T-helper 22 cell (primary cell): ENCODE measurements around the gene ANKFY1.
A peak's percentile ranks its signal among the peaks of the same experiment; 100 is the strongest.
"Not testable (repeated sequence)": the region's sequence is repeated elsewhere in the genome, so short reads cannot be mapped to it uniquely, and the experiment has no call there.

Experiments used
- DNase-seq: peaks from one replicate; pipeline ENCODE4 v3.0.0-alpha.2; 2020; ENCODE audit warnings: low read depth

Gene ANKFY1

DNA sequence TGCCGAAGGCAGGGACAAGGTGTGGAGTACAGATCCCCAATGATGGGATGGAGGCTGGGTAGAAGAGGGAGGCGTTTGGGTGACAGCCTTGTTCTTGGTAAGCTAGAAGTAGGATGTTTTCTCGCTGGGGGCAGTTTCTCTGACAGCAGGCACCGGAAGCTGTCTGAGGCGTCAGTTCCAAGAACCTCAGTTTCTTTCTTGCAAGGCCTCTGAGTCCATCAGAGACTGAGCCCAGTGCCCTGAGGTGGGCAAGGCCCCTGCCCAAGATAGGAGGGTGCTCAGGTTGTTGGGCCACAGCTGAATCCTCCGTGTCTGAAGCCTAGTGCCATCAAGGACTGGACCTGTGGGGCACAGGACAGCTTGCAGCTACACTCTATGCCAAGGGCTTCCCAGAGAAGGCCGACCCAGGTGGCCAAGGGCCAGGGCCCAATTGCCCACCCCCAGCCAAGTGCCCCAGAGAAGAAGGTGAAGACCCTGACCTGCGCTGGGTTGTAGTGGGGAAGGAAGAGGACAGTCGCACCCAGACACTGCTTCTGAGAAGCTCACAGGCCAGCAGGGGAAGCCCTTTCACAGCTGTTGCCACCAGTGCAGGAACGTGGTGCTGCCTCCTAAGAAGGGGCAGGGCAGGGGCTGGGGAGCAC lies 107.7 kb downstream of the ANKFY1 start:
- no peak for DNase-seq

DNA sequence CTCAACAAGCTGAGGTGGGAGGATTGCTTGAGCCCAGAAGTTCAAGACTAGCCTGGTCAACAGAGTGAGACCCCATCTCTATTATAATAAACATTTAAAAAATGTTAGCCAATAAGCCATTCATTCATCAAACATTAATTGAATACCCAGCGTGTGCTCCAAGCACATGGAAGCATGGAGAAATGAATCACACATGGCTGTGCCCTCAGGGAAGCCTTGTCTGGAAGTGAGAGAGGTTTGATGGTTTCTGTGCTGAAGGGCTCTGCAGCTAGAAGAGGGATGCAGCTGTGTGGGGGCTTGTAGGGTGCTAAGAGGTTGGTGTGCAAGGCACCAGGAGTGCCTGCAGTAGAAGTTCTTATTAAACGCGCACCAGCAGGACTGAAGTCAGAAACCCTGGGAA lies 109.6 kb downstream of the ANKFY1 start:
- no peak for DNase-seq

DNA sequence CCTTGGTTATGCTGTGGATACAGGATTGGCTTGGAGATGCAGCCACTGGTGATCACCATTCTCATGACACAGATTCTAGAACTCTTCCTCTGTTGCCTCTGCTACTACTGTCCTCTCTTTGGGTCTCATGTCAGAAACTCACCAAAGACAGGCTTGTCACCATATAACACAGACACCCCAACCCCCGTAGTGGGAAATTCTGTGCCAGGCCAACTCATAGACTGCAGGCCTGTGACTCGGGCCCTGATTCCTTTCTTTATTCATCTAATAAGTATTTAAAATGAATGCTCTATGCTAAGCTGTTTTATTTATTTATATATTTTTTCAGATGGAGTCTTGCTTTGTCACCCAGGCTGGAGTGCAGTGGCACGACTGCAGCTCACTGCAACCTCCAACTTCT lies 111.3 kb downstream of the ANKFY1 start:
- no peak for DNase-seq

DNA sequence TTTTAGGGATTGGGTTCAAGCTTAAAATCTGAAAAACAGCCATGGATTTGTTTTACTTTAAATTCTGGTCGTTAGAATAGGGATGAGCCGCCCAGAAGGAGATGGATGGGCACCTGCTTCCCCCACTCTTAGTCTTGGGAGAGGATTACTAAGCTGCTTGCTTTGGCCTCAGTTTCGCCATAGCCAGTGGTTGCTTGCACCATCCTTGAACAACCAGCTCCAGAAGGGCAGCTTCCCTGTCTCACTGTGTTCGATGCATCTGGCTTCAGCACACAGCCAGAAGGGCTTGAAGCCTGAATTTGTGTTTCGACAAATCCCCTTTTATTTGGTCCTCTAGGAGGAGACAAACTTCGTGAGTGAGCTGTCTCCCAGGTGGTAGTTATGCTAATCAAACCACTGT lies 113.7 kb downstream of the ANKFY1 start:
- DNase-seq, result no peak

DNA sequence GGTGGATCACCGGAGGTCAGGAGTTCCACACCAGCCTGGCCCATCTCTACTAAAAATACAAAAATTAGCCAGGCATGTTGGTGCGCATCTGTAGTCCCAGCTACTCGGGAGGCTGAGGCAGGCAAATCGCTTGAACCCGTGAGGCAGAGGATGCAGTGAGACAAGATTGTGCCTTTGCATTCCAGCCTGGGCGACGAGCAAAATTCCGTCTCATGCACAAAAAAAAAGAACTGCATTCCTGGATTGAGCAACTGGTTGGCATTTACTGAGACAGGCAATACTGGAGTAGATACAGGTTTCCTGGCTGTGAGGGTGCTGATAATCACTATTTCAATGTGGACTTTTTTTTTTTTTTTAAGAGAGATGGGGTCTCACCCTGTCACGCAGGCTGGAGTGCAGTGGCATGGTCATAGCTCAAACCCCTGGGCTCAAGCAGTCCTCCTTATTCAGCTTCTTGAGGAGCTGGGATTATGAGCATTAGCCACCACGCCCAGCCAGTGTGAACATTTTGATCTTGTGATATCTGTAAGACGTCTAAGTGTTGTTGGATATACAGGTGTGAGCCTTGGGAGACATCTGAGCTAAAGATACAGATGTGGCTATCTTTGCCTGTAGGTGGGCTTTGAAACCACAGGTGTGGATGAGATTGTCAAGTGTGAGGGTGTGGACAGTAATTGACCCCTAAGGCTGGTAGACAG lies 115.0 kb downstream of the ANKFY1 start:
- DNase-seq, result no peak

DNA sequence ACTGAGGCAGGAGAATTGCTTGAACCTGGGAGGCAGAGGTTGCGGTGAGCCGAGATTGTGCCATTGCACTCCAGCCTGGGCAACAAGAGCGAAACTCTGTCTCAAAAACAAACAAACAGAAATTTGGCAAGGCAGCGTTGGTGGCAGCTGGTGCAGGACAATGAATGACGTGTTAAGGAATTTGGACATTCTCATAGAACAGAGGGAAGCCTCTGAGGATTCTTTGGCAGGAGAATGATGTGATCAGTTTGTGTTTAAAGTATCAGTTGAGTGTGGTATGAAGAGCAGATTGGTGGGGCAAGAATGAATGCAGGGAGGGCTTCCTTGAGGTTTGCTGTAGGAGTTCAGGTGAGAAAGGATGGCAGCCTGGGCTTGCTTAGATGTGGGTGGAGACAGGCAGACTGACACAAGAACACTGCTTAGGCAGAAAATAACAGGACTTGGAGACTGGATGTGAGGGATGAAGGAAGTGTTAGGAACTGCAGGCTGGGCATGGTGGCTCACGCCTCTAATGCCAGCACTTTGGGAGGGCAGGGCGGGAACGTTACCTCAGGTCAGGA lies 115.9 kb downstream of the ANKFY1 start:
- no peak for DNase-seq

DNA sequence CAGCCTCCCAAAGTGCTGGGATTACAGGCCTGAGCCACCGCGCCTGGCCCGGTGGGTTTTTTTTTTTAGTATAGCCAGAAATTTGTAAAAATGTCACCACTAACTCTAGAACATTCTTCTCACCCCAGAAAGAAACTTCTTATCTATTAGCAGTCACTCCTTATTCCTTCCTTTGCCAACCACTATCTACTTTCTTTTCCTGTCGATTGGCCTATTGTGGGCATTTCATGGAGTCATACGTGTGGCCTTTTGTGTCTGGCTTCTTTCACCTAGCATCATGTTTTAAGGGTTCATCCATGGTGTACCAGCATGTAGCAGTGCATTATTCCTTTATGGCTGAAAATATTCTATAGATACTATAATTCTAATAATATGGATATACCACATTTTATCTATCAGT lies 117.1 kb downstream of the ANKFY1 start:
- DNase-seq, result no peak

DNA sequence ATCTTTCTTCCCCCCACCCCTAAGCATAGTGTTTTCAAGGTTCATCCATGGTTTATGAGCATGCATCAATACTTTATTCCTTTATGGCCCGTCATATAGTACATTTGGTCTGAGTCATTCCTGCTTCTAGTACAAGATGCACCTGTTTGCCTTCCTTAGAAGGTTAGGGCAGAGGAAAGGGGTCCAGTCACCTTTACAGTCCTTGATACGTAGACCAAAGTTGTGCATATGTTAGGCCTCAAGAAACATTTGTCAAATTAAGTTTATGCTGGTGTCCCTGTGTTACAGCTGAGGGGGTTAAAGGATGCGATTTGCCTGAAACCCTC lies 119.4 kb downstream of the ANKFY1 start:
- no peak for DNase-seq

DNA sequence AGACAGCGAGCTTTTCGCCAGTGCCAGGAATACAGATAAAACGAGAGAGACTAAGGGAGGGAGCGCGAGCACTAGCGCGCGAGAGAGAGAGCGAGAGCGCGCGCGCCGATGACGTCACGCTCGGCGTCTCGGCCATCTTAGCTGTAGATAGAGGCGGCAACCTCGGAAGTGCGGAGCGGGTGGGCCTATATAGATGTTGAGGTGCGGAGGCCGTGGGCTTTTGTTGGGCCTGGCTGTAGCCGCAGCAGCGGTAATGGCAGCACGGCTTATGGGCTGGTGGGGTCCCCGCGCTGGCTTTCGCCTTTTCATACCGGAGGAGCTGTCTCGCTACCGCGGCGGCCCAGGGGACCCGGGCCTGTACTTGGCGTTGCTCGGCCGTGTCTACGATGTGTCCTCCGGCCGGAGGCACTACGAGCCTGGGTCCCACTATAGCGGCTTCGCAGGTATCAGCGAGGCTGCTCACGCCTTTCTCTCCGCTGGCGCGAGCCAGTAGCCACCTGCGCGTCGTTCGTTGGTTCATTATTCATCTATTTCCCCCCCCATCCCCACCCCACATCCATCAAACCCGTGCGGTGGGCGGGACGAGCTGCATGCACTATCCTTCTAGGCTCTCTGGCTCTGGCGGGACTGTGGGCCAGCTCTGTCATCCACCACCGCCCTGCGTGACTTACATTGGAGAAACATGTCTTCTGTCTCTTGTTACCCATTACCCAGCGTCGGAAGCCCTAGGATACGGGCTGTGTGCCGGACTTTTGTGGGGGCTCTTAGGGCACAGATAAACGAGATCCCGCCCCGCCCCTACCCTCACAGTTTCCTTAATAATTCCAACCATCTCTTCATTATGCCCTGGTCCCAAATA lies 120.0 kb downstream of the ANKFY1 start:
- peak; percentile 86 for DNase-seq

DNA sequence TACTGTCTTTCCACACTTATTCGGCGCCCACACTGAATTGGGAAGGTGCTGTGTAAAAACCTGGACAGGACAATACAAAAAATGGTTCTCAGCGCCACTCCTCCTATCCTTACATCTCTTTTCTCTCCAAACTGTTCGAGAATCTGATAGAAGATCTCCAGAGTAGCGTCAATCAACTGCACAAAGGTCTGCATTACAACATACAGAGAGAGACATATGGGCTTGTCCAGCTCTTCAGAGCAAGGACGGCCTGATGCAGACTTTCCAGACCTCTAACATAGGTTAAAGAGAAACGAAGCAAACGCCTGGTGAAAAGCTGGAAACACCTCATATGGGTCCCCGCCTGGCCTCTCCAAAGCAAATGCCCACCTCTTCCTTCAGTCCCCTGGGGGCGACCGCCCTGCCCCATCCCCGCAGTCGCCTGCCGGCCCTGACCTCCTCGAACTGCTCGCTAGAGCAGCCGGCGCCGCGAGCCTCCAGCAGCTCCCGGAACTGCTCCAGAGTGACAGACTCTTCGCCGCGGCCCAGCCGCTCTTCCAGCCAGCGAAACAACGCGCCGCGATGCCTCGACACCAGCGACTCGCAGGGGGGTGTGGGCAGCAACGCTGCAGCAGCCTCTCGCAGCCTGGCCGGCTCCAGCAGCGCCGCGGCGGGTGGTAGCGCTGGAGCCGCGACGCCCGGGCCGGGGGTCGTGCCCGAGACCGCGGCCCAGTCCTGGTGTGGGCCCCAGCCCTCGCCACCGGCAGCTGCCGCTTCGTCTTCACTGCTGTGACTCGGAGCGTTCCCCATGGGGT lies 121.5 kb downstream of the ANKFY1 start:
- DNase-seq, result no peak

DNA sequence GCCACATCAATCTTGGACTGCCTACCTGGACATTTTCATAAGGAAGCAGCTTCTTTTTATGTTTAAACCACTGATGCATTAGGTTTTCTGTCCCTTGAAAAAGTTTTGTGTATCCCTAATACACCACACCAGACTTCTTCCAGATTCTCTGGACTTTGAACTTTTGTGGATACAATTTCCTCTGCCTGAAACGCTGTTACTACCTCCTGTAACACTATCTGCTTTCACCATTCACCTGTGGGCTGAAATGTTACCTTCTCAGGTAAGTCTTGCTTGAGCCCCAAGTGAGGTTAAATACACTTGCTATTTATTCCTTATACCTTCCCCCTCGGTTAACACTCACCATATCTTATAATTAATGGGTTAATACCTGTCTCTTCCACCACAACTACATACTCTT lies 123.7 kb downstream of the ANKFY1 start:
- DNase-seq, result no peak

DNA sequence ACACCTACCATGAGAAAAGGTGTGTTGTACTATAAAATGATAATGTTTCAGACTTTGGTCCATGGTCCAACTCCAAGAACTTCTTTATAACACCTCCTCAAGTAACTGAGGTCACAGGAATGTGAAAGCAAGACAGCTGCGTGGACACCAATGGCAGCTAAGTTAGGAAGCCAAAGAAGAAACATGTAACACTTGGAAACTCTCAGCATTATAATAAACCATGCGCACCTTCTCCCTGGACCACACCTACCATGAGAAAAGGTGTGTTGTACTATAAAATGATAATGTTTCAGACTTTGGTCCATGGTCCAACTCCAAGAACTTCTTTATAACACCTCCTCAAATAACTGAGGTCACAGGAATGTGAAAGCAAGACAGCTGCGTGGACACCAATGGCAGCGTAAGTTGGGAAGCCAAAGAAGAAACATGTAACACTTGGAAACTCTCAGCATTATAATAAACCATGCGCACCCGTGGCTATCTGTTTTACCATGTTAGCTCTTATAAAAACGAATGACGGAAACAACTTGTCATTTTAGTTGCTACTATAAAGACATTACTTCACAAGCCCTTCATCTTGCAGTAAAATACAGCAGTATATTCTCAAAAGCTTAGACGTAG lies 124.8 kb downstream of the ANKFY1 start:
- not testable (repeated sequence) for DNase-seq

DNA sequence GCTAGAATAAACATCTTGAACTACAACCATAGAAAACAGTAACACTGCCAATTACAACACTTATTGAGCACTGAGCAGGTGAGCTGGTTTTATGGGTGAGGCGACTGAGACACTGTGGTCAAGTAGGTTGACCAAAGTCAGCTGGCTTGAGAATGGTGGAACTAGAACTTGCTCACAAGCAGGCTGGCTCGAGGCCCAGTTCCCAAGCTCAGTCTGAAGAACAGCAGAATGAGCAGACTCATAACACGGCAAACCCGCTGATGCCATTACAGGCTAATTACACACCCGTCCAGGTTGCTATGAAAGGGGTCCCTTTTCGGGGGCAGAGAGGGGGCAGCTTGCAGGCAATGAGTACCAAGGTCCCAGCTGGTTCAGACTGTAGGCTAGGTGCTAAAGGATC lies 127.4 kb downstream of the ANKFY1 start:
- DNase-seq, result no peak

DNA sequence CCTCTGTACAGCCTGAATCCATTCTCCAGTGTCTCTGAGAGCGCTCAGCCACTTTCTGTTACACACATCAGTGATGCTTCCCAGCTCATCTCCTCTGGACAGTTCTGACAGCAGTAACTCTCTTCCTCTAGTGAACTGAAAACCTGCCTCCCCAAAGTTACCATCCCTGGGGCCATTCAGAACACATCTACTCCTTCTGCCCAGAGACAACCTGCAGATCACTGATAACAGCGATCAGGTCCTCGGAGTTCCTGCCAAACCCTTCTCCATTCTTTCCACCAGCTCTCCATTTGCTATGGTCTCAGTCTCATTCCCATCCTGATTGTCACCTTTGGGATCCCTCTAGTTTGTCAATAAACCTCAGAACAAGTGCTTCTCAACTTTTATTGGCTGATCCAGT lies 128.3 kb downstream of the ANKFY1 start:
- DNase-seq, result no peak

DNA sequence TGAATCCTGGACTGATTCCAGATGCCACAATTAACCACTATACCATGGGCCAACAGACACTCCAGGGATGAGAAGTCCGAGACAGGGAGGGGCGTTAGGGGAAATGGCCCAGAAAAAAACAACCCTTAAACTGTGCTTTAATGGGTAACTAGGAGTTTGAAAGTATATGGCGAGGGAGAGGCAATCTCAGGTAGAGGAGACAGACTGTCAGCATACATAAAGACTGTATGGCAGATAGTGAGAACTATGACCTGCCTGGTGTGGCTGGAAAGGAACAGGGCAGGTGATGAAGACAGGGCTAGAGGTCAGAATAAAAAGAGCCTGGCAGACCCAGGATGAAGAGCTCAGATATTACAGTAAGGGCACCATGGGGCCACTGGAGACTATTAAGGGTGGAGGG lies 129.1 kb downstream of the ANKFY1 start:
- DNase-seq, result no peak

DNA sequence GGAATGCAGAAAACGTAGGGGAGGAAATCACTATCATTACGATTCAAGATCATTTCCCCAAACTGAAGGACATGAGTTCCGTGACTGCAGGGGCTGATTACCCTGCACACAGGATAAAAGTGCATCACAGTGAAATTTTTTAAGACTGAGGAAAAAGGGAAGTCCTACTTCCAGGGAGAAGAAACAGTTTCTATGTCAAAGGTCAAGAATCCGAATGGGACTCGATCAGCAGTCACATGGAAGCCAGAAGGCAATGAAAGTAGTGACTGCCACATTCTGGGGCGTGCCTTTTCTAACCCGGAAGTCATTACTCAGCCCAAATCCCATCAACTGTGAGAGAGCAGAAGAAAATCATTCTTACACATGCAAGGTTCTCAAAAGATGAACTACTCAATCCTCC lies 133.1 kb downstream of the ANKFY1 start:
- DNase-seq, result no peak

DNA sequence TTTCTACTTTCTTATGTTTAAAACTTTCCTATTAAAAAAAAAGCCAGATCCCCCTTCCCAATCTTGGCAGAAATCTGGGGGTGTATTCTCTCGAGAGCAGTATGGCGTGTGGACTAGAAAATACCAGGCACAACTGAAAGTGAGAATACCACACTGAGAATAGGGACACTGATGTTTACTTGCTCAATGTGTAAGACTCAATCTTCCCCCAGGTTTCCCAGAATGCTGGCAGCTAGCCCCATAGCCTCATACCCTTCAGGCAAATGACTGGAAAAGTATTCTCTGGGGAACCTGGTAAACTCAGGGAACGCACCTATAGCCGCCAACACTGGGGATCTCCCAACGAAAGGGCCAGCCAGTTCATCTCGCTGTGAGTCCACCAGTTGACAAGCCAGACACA lies 136.2 kb downstream of the ANKFY1 start:
- no peak for DNase-seq

DNA sequence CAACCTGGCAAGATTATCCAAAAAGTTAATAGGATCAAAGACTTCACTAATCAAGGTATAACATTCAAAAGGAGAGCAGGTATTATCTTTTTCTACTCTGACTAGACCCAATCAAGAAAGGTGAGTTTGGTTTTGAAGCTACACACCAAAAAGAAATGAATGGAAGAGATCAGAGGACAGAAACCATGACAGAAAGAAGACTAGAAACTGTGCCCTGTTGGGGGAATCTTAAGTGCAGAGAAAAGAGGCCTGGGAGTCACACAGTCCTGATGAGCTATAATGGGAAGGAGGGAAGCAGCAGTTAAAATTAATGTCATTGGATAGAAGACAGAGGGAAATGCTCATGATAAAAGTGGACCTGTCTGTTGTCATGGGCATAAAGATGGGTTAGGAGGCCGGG lies 138.2 kb downstream of the ANKFY1 start:
- DNase-seq, result no peak

DNA sequence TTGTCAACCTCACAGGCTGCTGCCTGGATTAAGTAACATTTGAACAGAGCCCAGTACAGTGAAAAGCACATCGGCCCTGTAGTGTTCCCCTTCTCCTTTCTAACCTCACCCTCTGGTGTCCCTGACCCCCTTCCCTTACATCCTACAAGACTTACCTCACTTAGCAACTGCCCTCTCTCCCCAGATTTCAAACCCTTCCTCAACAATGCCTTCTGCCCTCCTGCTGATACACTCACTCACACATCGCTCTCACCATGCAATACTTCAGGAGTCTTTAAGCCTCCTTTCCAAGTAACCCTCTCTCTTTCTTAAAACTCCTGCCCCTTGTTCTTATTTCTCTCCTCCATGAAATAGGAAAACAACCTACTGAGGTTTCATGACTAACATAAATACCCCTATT lies 138.8 kb downstream of the ANKFY1 start:
- DNase-seq, result no peak

DNA sequence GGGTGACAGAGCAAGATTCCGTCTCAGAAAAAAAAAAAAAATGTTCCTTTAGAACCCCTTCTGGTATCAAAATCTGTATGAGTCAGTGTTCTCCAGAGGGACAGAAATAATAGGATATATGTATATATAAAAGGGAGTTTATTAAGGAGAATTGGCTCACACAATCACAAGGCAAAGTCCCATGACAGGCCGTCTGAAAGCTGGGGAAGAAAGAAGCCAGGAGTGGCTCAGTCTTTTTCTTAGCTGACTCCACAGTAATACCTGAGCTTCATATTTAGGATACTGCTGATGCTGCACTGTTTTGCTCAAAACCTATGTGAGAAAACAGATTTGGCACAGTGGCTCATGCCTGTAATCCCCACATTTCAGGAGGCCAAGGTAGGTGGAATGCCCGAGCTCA lies 143.4 kb downstream of the ANKFY1 start:
- no peak for DNase-seq

DNA sequence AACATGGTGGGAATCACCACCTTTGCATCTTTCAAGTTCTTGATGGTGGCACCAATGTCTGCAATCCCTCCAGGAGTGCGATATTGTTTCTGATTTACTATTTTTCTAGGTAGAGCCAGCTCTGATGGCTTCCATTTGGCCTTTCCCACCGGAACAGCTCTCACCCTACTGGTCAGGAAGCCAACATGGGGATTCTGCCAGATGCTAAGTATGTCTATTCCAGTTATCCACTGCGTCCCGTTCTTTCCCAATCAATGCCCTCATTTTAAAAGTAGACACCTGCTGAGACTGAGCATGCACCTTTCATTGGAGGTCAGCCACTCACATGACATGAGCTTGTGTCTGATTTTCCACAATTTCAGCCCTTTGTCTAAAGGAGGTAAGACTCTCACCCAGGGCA lies 144.5 kb downstream of the ANKFY1 start:
- DNase-seq, result no peak
